ENCODE results near the gene NUAK1. TPM values are rescaled to one million over a fixed set of nuclear protein-coding genes. Genes with fewer than 3 reads are reported as not detected.
"Not testable (repeated sequence)": the region's sequence is repeated elsewhere in the genome, so short reads cannot be mapped to it uniquely, and the experiment has no call there.

NUAK1 gene
- total RNA-seq, 1 experiment from 2014 or later = 5.4 TPM

DNA sequence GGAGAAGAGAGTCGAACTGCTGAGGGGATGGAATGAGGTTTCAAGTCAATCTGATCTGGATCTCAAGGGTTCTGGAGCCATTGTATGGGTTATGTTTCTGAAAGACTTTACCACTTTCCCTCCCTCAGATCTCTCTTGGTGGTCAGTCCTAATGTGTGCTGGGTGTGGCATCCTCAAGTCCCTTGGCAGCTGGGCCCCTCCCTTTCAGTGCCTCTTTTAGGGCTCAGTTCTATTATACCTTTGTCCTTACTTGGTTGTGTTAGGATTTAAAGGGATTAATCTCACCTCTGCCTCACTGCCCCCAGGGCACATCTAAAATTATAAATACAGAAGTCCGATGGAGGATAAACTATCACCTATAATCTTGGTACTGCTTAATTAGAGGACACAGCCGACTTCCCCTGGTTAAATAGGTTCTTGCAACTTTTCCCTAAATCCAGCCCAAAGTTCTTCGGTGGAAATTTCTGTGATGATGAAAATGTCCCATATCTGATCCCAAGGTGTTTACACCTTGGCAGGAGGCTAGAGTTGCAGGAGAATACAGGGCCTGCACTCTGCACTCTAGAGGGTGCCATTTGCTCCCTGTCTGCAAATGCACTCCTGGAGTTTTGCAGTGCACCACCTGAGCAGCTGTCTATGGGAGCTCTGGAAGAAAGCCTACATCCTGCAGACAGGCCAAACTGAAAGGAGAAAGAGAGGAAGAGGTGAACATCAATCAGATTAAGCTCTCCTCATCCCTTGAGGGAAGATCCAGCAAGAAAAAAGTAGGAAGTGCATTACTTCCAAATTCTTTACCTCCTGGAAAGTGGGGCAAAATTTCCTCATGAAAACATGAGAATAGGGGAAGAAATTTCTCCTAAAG is 106.8 kb downstream of the NUAK1 start:
- in situ Hi-C loops (cut with HindIII; ENCODE audit: low pct_unique_long_range_greater_than_20kb, low sequenced_read_pairs) = no loop called here
- DNase-seq (ENCODE audit: low read depth) = no peak

DNA sequence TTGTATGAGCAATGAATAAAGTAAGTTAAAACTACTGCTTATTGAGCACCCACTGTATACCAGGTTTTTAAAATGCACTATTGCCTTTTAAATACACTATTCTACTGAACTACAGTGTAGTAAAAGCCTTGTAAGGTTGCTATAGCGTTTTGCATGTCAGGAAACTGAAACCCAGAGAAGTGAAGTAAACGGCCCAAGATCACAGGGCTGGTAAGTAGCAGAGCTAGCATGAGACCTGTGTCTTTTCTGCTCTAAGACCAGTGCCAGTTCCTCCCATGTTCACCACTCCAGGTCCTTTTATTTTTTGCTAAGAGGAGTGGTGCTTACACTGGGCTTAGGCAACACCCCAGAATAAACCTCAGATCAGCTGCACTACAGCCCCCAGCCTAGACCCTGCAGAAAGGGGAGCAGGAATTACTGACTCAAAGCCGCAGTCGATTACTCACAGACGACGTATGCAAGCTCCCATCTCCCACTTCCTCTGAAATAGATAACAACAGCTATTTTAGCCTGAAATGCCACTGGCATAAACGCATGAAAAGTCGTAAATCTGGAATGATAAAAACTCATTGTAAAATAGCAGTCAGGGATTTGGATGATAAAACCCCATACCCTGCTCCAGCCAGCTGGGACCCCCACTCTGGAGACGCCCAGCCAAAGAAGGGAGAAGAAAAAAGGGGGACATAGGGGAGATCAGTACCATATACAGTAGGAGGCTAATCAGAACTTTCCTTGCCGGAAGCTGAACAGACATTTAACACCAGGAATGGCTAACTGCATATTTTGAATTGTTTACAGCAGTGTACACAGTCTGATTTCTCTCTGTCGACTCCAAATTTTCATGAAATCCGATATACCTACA is 108.3 kb downstream of the NUAK1 start:
- no peak for DNase-seq (ENCODE audit: low read depth)
- in situ Hi-C loops (cut with HindIII; ENCODE audit: low pct_unique_long_range_greater_than_20kb, low sequenced_read_pairs) = no loop called here

DNA sequence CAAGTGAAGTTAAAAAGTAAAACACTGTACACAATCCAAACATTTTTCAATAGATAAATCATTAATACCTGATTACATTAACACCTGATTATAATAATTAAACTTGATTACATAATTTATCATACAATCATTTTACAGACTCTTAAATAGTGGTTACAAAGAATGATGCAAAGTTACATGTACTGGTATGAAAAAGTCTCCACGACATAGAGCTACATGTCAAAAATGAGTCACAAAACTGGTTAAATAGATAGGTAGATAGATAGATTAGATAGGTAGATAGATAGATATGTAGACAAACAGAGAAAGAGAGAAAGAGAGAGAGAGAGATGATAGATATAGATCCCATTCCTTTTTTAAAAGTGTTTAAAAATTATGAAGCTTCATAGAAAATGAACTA is 109.2 kb downstream of the NUAK1 start:
- in situ Hi-C loops (cut with HindIII; ENCODE audit: low pct_unique_long_range_greater_than_20kb, low sequenced_read_pairs) = no loop called here
- DNase-seq (ENCODE audit: low read depth) = no peak

DNA sequence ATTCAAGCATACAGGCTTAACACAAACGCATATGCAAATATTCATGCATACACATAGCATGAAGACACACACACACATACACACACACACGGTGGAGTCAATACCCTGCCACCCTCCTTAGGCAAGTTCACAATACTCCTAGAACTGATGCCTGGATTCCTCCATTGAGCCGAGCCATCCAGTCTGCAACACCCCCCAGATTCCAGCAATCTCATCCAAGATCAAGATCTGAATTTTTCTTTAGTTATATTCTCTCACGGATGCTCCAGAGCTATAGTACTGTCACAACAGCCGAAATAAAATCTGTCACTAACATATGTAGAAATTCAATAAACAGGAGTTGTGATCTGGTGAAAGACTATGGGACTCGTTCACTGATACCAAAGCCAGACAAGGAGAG is 110.8 kb downstream of the NUAK1 start:
- in situ Hi-C loops (cut with HindIII; ENCODE audit: low pct_unique_long_range_greater_than_20kb, low sequenced_read_pairs) = no loop called here

DNA sequence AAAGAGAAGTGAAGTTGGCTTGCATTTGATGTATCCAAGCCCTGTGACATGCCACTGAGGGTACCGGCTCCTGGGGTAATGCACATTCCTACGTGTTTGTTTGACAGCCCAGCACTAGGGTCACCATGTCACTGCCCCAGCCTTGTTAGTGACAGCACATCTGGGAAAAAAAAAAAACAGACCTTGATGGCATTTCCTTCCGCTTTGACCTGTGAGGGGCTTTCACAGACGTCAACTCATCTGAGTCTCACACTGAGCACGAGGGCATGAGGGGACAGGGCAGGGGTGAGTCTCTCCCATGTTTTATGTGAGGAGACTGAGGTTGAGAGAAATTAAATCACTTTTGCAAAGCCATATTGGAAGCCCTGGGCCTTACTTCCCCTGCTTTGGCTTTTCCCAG is 111.5 kb downstream of the NUAK1 start:
- in situ Hi-C loops (cut with HindIII; ENCODE audit: low pct_unique_long_range_greater_than_20kb, low sequenced_read_pairs) = no loop called here

More for the DNA sequence above, 110.8 kb downstream of the NUAK1 start:
- no peak for DNase-seq (ENCODE audit: low read depth)

DNA sequence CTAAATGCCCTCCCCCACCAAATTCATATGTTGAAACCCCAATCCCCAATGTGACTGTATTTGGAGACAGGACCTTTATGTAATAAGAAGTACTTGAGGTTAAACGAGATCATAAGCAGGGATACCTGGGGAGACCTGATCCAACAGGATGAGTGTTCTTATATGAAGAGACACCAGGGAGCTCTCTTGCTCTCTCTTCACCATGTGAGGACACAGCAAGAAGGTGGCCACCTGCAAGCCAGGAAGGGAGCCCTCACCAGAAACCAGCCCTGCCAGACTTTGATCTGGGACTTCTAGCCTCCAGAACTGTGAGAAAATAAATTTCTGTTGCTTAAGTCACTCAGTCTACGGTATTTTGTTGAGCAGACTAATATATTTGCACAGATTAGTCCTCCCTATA is 113.6 kb downstream of the NUAK1 start:
- in situ Hi-C loops (cut with HindIII; ENCODE audit: low pct_unique_long_range_greater_than_20kb, low sequenced_read_pairs) = no loop called here
- no peak for DNase-seq (ENCODE audit: low read depth)

More for the DNA sequence above, 111.5 kb downstream of the NUAK1 start:
- DNase-seq (ENCODE audit: low read depth) = no peak

DNA sequence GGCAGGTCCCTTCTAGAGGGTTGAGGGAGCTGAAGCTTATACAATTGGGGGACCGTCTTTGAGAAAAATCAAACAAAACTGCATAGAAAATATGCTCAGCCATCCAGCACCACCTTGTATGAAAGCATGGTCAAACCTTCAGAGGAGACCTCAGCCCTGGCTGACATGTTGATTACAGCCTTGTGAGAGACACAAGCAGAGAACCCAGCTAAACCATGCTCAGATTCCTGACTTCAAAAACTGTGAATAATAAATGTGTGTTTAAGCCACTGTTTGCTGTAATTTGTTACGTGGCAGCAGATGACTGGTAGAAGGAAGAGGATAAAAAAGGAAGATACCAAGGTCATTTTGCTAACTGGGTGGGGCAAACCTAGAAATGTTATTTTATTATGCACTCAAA is 115.7 kb downstream of the NUAK1 start:
- no peak for DNase-seq (ENCODE audit: low read depth)
- in situ Hi-C loops (cut with HindIII; ENCODE audit: low pct_unique_long_range_greater_than_20kb, low sequenced_read_pairs) = no loop called here

DNA sequence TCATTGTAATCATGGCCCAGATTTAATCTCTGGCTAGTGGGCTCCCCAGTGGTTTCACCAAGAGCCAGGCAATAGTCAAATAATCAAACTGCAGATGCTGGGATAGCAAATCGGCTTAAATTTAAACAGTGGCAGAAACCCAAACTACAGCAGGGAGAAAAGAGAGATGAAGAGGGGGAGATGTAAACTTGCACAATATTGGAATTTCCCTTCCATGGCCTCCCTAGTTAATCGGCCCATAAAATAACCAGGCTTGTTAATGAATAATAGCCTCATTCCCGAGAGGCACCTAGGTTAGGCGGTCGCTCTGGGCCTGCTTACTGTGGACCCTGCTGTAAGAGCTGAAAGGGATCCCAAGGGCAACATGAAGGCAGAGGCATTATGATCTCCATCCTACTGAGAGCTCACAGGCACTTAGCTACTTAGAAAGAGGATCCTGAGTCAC is 116.2 kb downstream of the NUAK1 start:
- peak; percentile 58 for DNase-seq (ENCODE audit: low read depth)
- in situ Hi-C loops (cut with HindIII; ENCODE audit: low pct_unique_long_range_greater_than_20kb, low sequenced_read_pairs) = no loop called here

DNA sequence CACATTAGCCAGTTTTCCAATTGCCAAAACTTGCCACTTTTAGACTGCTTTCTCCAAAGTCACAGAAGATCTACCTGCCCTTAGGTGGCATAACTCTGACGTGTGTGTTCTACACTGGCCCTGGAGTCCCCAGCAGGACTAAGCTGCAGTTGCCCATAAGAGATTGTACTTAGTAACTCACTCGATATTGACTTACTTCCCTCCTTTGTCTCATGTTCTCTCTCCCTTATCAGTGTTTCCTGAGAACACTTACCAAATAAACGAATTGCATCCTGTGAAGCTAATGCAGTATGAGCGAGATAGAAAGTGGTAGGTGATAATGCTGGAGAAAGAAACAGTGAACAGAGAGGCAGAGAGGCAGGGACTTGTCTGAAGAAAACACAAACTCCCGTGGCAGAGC is 117.2 kb downstream of the NUAK1 start:
- no peak for DNase-seq (ENCODE audit: low read depth)
- in situ Hi-C loops (cut with HindIII; ENCODE audit: low pct_unique_long_range_greater_than_20kb, low sequenced_read_pairs) = no loop called here

DNA sequence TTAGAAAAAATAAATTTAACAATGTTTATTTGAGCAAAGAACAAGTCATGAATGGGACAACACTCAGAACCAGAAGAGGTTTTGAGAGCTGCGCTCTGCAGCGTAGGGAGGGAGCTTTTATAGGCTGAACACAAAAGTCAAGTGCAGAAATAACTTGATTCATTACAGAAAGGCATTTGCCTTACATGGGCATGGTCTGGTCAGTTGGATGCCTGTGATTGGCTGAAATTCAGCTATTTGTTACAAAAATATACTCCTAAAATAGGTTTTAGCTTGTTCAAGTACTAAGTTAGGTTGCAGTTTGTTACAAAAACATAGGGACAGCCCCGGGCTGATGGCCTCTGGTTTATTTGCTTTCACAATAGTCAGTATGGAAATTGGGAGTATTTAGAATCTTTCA is 118.0 kb downstream of the NUAK1 start:
- no peak for DNase-seq (ENCODE audit: low read depth)
- in situ Hi-C loops (cut with HindIII; ENCODE audit: low pct_unique_long_range_greater_than_20kb, low sequenced_read_pairs) = no loop called here

DNA sequence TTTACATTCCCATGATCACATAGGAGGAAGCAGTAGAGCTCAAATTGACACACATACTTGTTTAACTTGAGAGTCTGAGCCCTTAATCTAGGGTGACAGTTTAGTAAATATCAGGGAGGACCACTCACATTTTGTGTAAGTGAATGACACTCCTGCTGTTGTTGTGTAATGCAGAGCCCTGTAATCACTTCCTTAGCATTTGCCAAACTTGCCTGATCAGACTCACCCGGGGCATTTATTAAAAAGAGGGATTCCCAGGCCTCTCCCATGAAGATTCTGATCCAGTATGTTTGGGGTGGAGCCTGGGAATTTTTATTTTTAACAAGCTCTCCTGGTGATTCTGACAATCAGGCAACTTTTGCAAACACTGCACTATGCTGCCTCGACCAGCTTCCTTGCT is 119.6 kb downstream of the NUAK1 start:
- in situ Hi-C loops (cut with HindIII; ENCODE audit: low pct_unique_long_range_greater_than_20kb, low sequenced_read_pairs) = no loop called here

DNA sequence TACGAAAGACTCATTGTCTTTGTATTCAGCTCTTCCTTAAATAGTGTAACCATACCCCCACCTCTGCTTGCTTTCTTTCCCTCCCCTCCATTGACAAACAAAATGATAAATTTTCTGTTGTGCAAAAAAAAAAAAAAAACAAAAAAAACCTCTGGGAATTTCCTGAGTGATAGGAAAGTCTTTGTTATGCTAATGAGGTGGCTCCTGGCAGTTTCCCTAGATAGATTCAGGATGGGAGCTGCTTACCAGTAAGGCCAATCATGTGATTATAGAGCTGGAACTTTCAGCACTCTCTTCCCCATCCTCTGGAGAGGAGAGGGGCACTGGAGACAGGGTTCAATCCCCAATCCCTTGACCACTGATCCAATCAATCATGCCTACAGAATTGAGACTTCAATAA is 120.5 kb downstream of the NUAK1 start:
- in situ Hi-C loops (cut with HindIII; ENCODE audit: low pct_unique_long_range_greater_than_20kb, low sequenced_read_pairs) = no loop called here
- no peak for DNase-seq (ENCODE audit: low read depth)

More for the DNA sequence above, 119.6 kb downstream of the NUAK1 start:
- DNase-seq (ENCODE audit: low read depth) = no peak

DNA sequence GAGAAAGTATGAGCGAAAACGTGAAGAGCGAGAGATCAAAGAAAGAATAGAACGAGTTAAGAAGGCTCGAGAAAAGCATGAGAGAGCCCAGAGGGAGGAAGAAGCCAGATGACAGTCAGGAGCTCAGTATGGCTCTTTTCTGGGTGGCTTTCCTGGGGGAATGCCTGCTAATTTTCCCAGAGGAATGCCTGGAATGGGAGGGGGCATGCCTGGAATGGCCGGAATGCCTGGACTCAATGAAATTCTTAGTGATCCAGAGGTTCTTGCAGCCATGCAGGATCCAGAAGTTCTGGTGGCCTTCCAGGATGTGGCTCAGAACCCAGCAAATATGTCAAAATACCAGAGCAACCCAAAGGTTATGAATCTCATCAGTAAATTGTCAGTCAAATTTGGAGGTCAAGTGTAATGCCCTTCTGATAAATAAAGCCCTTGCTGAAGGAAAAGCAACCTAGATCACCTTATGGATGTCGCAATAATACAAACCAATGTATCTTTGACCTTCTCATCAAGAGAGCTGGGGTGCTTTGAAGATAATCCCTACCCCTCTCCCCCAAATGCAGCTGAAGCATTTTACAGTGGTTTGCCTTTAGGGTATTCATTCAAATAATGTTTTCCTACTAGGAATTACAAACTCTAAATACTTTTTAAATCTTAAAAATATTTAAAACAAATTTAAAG is 122.0 kb downstream of the NUAK1 start:
- in situ Hi-C loops (cut with HindIII; ENCODE audit: low pct_unique_long_range_greater_than_20kb, low sequenced_read_pairs); DNase-seq (ENCODE audit: low read depth): not testable (repeated sequence)

DNA sequence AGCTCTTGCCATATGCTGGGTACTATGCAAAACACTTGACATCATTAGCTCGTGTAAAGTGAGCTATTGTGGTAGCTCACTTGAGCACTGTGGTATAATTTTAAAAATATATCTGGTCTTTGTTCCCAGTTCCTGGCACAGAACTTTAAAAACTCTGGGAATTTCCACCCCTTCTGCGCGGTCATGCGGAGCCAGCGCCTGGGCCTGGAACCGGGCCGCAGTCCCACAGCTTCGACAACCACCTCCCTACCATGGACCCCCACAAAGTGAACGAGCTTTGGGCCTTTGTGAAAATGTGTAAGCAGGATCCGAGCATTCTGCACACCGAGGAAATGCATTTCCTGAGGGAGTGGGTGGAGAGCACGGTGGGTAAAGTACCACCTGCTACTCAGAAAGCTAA is 123.1 kb downstream of the NUAK1 start:
- in situ Hi-C loops (cut with HindIII; ENCODE audit: low pct_unique_long_range_greater_than_20kb, low sequenced_read_pairs) = no loop called here
- DNase-seq (ENCODE audit: low read depth) = no peak

DNA sequence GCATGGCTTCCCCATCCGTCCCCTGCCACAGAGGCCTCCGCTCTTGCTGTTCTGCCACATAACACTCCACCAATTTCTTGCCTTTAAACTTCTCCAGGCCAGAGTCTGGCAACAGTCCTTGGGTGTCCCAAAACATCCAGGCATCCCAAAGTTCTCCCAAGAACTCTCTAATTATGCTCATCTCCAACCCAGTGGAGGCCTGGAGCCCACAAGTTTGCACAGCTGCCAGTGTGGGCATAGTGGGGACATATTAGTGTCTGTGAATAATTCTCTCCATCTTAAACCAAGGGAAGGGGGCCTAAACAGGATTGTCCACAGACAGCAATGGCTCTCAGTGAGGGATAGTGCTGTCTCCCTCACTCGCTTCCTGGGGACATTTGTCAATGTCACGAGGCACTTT is 124.8 kb downstream of the NUAK1 start:
- in situ Hi-C loops (cut with HindIII; ENCODE audit: low pct_unique_long_range_greater_than_20kb, low sequenced_read_pairs) = no loop called here
- no peak for DNase-seq (ENCODE audit: low read depth)

Data from Caki2 (cell line).